GM19023 (cell line): ENCODE results near the gene SBSN.
"Not testable (repeated sequence)": the region's sequence is repeated elsewhere in the genome, so short reads cannot be mapped to it uniquely, and the experiment has no call there.

Source experiments
- ATAC-seq: cut with Tn5 transposase; IDR thresholded peaks from one replicate; pipeline ENCODE4 v1.9.1; 2021; ENCODE audit warnings: mild to moderate bottlenecking, moderate library complexity; ENCODE audit not compliant: unreplicated experiment

SBSN gene

DNA sequence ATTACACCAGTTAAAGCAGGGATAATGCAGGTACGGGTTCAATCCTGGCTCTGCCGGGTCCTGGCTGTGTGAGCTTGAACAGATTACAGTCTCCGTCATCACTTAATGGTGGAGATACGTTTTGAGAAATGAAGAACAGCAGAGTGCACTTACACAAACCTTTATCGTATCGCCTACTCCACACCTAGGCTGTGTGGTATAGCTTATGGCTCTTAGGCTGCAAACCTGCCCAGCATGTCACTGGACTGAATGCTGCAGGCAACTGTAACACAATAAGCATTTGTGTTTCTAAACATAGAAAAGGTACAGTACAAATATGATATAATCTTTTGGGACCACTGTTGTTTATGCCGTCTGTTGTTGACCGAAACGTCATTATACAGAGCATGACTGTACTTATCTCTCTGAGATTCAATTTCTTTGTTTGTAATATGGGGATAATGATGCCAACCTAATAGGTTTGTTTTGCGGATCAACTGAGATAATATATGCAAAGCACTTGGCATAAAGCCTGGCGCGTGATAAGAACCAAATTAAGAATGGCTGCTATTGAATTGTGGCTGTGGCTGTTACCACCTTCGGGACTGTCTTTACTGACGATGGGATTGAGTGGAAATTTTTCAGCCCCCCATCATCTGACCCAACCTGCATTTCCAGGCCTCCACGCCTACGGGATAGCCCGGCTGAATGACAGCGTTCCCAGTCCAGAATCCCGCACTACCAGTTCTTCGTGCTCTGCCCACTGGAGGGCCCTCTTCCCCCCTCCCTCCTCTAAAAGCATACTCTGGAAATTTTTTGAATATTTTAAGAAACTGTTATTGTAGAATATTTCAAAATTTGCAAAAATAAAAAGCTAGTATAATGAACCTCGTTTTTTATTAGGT, 49.1 kb downstream of the SBSN start:
- no peak for ATAC-seq

DNA sequence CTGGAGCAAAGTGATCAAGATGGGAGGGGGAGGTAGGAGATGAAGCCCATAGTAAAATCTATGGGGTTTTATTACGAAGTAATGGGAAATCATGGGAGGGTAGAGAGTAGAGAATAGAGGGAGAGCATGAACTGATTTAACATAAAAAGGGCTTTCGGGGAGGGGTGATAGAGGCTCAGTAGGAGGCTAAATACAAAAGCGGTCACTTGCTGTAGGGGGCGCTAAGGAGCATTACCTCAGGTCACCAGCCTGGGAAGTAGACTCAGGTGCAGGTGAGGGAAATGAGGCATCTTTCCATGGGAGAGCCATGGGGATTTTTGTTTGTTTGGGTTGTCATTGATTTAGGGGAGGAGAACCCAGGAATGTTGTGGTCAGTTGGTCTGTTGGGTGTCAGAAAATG, 52.0 kb downstream of the SBSN start:
- ATAC-seq = no peak

GRCh38 chr19:35474594-35474993, 53.5 kb downstream of the SBSN start:
- not testable (repeated sequence) for ATAC-seq

DNA sequence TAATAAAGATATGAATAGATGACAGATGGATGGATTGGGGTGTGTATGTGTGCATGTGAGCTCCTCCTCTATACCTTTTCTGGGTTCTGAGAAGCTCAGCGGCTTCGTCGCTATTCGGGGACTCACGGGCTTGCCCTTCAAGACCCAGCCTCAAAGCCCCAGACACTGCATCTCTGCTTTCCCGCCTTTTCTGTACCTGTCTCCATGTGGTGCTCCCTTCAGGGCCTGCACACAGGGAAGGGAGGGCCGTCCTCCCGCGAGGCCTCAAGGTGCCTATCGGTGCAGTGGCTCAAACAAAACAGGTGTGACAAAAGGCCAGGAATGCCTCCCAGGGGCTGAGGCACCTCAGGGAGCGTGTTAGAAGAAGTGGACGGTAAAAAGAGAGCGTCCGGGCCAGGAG, 54.0 kb downstream of the SBSN start:
- no peak for ATAC-seq
